Uterus (tissue), 4 donors: ENCODE results near the gene WRAP73. TPM values are rescaled to one million over a fixed set of nuclear protein-coding genes. Genes with fewer than 3 reads are reported as not detected.

ENCODE experiments used
- DNase-seq, 2 donors: peaks; one replicate each; pipeline ENCODE4 v3.0.0-alpha.2; 2019 to 2020
- H3K27ac ChIP-seq, 2 donors: fragments of 200-600 bp; sonication (generic); 1 replicate in 1 of 2; 2 replicates in 1 of 2; pipeline ENCODE4 v1.5.1; 2016 to 2018
- H3K27me3 ChIP-seq, 2 donors: fragments of 200-600 bp; sonication (generic); one replicate each; pipeline ENCODE4 v1.5.1; 2018 to 2019; ENCODE audit warnings: control low read depth in 1 of 2
- H3K36me3 ChIP-seq, 2 donors: fragments of 200-600 bp; sonication (generic); one replicate each; pipeline ENCODE4 v1.5.1; 2019; ENCODE audit warnings: control low read depth in 1 of 2
- H3K4me1 ChIP-seq, 2 donors: fragments of 200-600 bp; sonication (generic); one replicate each; pipeline ENCODE4 v1.5.1; 2018 to 2019; ENCODE audit warnings: control low read depth in 1 of 2
- H3K4me3 ChIP-seq, 2 donors: fragments of 200-600 bp; sonication (generic); 1 replicate in 1 of 2; 2 replicates in 1 of 2; pipeline ENCODE4 v1.5.1; 2018 to 2019; ENCODE audit warnings: mild to moderate bottlenecking in 1 of 2
- H3K9me3 ChIP-seq, 2 donors: fragments of 200-600 bp; sonication (generic); one replicate each; pipeline ENCODE4 v1.5.1; 2019; ENCODE audit warnings: control low read depth in 1 of 2
- POLR2A ChIP-seq, 2 donors: fragments of 450-650 bp; IDR thresholded peaks; one replicate each; pipeline ENCODE4 v1.6.1; 2016; ENCODE audit warnings: antibody characterized with exemption in 2 of 2, mild to moderate bottlenecking in 1 of 2, moderate library complexity in 1 of 2
- intact Hi-C: fragments of 100-400 bp; cut with DNase I; formaldehyde crosslinking; loops from one replicate; pipeline ENCODE4 v1.15.1; 2023; ENCODE audit warnings: low total_unique reads
- total RNA-seq, 4 donors: library from RNA; depleted of rRNA in 3 of 4; stranded (reverse); fragments of >200 nt in 3 of 4; gene quantifications; one replicate each; pipeline versions ENCODE4 v1.1.0 to v1.2.4, GENCODE V29; 2014 to 2023
- TF ChIP-seq, protein P1 (sequence below), 4 experiments: fragments of 200-600 bp in 2 of 4; fragments of 450-650 bp in 2 of 4; sonication (generic) in 2 of 4; IDR thresholded peaks; one replicate each; pipeline ENCODE4 v1.5.1; 2016 to 2019; ENCODE audit warnings: antibody characterized with exemption in 4 of 4, mild to moderate bottlenecking in 2 of 4, moderate library complexity in 1 of 4
- donor health status: DM: yes; HTN: yes; CAD: no.

Gene WRAP73
- total RNA-seq, 4 donors from 2014 or later = 4.6 to 31.7 (median 25.0) TPM

DNA sequence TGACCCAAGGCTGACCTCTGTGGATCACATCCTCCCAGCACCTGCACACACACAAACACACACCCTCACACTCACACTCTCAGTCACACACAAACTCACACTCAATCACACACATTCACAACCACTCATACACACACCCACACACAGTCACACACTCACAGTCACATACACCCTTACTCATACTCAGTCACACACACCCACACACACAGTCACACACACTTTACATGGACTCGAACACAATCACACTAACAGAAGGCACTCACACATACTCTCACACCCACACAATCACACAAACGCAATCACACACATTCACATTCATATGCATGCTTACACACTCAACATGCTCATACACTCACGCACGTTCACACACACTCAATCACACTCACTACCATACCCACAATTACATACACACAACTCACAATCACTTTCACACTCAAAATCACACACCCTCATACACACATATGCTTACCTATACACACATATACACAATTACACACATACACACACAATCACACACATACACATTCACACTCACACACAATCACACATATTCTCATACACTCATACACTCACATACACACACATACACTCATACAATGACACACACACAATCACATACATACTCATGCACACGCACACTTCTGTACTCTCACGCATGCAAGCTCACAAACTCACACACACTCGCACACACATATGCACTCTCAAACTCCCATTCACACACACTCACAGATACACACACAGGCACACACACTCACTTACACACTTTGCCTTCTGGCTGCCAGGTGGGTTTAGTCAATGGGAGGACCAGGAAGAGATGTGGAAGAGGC lies 44.7 kb downstream of the WRAP73 start:
- Histone ChIP-seq H3K27me3 (no peaks in the 10 kb centered on the region), H3K4me1 (no peaks in the 10 kb centered on the region), H3K9me3 (no peaks in the 10 kb centered on the region), H3K27ac (no peak overlapping the region), H3K4me3 (no peak overlapping the region), H3K36me3 (no peaks in the 10 kb centered on the region)
- no peak for TF ChIP-seq POLR2A (IDR thresholded peaks at IDR 0.05)
- TF ChIP-seq, protein P1, sequence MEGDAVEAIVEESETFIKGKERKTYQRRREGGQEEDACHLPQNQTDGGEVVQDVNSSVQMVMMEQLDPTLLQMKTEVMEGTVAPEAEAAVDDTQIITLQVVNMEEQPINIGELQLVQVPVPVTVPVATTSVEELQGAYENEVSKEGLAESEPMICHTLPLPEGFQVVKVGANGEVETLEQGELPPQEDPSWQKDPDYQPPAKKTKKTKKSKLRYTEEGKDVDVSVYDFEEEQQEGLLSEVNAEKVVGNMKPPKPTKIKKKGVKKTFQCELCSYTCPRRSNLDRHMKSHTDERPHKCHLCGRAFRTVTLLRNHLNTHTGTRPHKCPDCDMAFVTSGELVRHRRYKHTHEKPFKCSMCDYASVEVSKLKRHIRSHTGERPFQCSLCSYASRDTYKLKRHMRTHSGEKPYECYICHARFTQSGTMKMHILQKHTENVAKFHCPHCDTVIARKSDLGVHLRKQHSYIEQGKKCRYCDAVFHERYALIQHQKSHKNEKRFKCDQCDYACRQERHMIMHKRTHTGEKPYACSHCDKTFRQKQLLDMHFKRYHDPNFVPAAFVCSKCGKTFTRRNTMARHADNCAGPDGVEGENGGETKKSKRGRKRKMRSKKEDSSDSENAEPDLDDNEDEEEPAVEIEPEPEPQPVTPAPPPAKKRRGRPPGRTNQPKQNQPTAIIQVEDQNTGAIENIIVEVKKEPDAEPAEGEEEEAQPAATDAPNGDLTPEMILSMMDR (IDR thresholded peaks at IDR 0.05) = no peak
- no peak for DNase-seq
- intact Hi-C loops = no loop called here

DNA sequence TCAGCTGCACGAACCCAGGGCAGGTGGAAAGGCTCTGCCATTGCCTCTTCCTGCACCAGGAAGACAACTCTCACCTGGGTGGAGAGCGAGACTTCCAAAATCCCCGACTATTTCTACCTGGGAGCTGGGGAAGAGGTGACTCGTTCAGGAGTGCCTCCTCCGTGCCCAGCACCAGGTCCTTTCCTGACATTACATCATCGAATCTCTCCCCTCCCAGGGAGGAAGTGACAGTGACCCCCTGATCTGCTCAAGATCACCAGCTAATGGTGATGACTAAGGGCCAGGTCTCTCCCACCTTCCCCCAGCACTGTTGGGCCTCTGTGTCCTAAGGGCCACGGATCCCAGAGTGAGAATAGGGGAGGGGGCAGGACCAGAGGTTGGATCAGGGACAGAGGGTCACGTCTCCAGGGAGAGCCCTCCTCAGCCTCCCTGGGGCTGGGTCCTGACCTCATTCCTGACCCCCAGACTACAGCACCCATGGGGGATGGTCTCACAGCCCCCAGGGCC lies 45.4 kb downstream of the WRAP73 start:
- Histone ChIP-seq H3K4me1 (no peaks in the 10 kb centered on the region), H3K27me3 (no peaks in the 10 kb centered on the region), H3K4me3 (no peak overlapping the region), H3K27ac (no peak overlapping the region), H3K9me3 (no peaks in the 10 kb centered on the region), H3K36me3 (no peaks in the 10 kb centered on the region)
- intact Hi-C loops = no loop called here
- DNase-seq = no peak
- no peak for TF ChIP-seq POLR2A (IDR thresholded peaks at IDR 0.05)
- TF ChIP-seq, protein P1 (IDR thresholded peaks at IDR 0.05) = no peak

DNA sequence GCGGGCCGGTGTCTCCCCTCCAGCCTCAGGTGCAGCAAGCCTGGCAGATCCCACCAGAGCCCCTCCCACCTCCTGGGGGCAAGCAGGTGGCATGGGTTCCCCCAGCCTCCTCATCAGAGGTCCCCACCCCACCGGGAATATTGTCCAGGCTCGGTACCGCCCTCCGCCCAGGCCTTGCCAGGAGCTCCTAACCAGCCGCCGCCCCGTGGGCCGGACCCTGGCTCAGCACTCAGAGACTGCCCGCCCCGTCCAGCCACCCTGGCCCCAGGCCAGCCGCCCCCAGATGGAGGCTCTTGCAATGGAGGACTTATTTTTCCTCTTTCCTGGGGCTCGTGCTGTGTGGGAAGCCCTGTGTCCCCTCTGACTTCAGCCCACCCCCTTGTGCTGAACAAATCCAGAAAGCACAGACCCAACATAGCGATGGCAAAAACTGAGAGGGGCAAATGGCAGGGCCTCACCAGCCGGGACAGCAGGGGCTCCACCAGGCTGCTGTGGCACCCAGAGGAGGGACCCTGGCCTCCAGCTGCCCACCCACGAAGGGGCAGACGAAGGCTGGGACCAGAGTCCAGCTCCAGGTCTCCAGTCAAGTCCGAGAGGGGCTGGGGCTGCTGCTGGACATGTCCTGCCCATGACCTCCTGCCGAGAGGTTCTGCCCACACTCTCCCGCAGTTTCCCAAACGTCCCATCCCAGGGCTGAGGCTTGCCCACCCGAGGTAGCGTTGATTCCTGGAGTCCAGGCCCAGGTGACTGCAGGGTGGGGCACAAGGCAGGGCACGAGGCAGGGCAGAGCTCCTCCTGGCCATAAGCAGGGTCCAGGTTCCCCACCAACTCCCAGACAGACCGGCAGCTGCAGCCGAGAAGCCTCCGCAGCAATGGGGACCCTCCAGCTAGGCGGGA lies 46.1 kb downstream of the WRAP73 start:
- Histone ChIP-seq H3K36me3 (no peaks in the 10 kb centered on the region), H3K27me3 (no peaks in the 10 kb centered on the region), H3K4me1 (no peaks in the 10 kb centered on the region), H3K27ac (no peak overlapping the region), H3K4me3 (no peak overlapping the region), H3K9me3 (no peaks in the 10 kb centered on the region)
- intact Hi-C loops = no loop called here
- TF ChIP-seq POLR2A (IDR thresholded peaks at IDR 0.05) = no peak
- TF ChIP-seq, protein P1 (IDR thresholded peaks at IDR 0.05) = no peak
- no peak for DNase-seq

DNA sequence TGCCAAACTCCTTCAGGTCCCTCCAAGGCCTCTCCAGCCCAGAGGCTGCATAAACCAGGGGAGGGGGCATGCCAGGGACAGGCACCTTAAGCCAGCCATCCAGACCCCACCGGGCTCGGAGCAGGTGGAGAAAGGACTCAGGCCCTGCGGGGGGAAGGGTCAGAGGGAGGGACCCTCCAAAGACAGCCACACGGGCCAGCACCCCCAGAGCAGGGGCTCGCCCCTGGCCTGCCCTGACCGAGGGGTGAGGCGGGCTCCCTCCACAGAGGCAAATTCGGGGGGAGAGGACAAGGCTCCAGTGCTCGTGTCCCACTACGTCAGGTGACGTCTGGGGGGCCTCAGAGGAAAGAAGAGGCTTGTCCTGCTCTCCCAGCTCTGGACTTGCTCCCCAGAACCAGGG lies 46.7 kb downstream of the WRAP73 start:
- no peak overlapping the region for H3K27ac ChIP-seq
- TF ChIP-seq, protein P1 (IDR thresholded peaks at IDR 0.05) = no peak
- no peak for TF ChIP-seq POLR2A (IDR thresholded peaks at IDR 0.05)
- DNase-seq = no peak
- H3K4me3 ChIP-seq = no peak overlapping the region
- H3K36me3 ChIP-seq = no peaks in the 10 kb centered on the region
- no peaks in the 10 kb centered on the region for H3K27me3 ChIP-seq
- intact Hi-C loops = no loop called here
- no peaks in the 10 kb centered on the region for H3K4me1 ChIP-seq
- H3K9me3 ChIP-seq = no peaks in the 10 kb centered on the region

DNA sequence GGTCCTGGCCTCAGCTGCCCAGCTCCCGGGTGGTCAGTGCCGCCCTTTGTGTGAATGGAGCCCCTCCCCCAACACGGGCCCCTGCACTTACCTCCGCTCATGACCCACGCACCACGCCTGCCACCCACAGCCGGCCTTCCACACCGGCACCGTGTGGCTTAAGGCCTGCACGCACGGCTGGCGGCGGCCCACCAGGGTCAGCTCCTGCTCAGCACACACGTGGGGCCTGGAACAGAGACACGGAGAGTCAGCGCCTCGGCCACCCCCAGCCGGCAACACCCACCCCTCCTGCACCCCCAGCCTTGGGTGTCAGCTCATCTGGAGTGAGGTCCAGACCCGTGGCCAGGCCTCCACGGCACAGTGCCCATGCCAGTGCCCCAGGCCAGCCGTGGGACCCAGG lies 47.5 kb downstream of the WRAP73 start:
- TF ChIP-seq, protein P1 (IDR thresholded peaks at IDR 0.05) = no peak
- TF ChIP-seq POLR2A (IDR thresholded peaks at IDR 0.05) = no peak
- no peak overlapping the region for H3K4me3 ChIP-seq
- H3K4me1 ChIP-seq = no peaks in the 10 kb centered on the region
- no peaks in the 10 kb centered on the region for H3K36me3 ChIP-seq
- H3K9me3 ChIP-seq = no peaks in the 10 kb centered on the region
- no peak for DNase-seq
- no peak overlapping the region for H3K27ac ChIP-seq
- intact Hi-C loops = no loop called here
- no peaks in the 10 kb centered on the region for H3K27me3 ChIP-seq
